Choroid plexus epithelial cell (primary cell): Measurements from ENCODE around the gene ZNF74.

ENCODE experiments used
- DNase-seq: peaks from one replicate; pipeline ENCODE4 v3.0.0-alpha.2; 2010; ENCODE audit warnings: low read depth
- H3K4me3 ChIP-seq: 2 replicates; pipeline ENCODE4 v1.5.1; 2011; ENCODE audit warnings: low read depth, mild to moderate bottlenecking, control low read depth, low read length, moderate library complexity
- TF ChIP-seq, protein P1 (sequence below): conservative IDR thresholded peaks from 2 replicates; pipeline ENCODE4 v1.5.1; 2011; ENCODE audit warnings: low read depth, mild to moderate bottlenecking, control low read depth, inconsistent platforms, low read length, moderate library complexity

The ZNF74 gene

DNA sequence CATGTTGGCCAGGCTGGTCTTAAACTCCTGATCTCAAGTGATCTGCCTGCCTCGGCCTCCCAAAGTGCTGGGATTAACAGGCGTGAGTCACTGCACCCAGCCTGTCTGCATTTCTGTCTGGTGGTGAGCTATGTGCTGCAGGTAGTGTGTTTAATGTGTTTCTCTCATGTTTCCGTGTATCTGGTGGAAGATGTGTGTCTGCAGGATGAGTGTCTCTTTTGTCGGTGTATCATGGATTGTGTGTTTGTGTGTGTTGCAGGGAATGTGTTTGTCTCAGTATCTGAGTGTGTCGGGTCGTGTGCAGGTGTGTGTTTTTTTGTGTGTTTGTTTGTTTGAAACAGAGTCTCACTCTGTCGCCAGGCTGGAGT lies 27.5 kb downstream of the ZNF74 start:
- TF ChIP-seq, protein P1, sequence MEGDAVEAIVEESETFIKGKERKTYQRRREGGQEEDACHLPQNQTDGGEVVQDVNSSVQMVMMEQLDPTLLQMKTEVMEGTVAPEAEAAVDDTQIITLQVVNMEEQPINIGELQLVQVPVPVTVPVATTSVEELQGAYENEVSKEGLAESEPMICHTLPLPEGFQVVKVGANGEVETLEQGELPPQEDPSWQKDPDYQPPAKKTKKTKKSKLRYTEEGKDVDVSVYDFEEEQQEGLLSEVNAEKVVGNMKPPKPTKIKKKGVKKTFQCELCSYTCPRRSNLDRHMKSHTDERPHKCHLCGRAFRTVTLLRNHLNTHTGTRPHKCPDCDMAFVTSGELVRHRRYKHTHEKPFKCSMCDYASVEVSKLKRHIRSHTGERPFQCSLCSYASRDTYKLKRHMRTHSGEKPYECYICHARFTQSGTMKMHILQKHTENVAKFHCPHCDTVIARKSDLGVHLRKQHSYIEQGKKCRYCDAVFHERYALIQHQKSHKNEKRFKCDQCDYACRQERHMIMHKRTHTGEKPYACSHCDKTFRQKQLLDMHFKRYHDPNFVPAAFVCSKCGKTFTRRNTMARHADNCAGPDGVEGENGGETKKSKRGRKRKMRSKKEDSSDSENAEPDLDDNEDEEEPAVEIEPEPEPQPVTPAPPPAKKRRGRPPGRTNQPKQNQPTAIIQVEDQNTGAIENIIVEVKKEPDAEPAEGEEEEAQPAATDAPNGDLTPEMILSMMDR, result no peak
- H3K4me3 ChIP-seq, result no peak overlapping the region
- DNase-seq, result no peak

DNA sequence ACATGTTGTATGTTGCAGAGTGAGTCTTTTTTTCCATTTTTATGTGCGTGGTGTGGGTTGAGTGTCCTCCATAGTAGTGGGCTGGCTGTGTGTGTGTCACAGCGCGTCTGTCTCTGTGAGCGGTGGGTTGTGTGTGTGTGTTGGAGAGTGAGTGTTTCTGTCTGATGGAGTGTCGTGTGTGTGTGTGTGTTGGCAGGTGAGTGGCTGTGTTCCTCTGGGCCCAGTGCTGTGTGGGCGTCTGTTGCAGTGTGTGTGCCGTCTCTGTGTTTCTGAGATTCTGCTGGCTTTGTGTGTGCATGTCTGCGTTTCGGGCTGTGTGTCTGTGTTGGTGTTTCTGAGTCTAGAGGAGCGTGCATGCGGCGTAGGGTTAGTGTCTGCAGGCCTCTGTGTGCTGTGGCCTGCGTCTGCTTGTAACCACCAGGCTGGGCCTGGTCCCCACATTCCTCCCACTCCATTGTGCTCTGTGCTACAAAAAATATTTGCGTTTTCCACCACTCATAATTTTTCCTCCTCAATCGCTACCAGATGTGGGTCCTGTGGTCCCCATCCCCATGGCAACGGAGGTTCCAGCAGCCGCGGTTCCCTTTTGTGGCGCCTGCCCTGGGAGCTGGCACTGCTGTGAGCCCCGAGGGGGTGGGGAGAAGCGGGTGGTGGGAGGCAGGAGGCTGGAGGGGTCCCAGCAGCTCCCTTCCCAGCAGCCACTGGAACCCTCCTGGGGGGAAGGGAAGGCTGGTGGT lies 28.5 kb downstream of the ZNF74 start:
- no peak for DNase-seq
- TF ChIP-seq, protein P1, result no peak
- no peak overlapping the region for H3K4me3 ChIP-seq

DNA sequence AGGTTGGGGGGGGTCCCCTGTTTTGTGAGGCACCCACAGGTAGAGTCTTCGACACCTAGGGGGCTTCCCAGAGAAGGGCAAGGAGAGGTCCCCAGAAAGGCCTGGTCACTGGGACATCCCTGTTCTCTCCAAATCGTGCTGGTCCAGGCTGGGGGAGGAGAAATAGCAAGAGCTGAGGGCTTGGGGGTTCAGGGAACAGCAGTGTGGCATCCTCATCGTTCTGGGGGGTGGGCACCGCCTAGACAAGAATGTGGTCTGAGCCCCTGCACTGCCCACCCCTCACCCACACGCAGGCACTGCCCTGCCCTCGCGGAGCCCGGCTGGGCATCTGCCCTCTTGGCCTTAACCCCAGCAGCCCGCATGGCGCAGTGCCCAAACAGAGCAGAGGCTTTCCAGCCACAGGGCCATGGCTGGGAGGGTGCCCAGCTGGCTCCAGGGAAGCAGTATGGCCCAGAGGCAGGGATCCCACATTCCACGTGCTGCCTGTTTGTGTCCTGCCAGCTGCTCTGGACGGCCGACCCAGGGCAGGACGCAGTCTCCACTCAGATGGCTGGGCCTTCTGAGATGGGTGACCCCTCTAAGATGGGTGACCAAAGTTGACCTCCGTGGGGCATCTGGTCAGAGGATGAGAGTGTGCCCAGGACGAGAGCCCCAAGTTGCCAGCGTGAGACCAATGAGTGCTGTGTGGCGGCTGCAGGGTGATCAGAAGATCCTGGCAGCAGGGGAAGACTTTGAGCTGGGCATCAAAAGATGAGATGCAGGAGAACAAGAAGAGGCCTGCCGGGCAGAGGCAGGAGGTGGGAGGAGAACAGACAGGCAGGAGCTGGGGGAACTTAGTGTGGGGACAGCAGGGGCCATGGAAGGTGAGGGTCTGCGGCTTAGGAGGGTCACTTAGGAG lies 29.3 kb downstream of the ZNF74 start:
- TF ChIP-seq, protein P1, result no peak
- DNase-seq, result no peak
- H3K4me3 ChIP-seq, result no peak overlapping the region

DNA sequence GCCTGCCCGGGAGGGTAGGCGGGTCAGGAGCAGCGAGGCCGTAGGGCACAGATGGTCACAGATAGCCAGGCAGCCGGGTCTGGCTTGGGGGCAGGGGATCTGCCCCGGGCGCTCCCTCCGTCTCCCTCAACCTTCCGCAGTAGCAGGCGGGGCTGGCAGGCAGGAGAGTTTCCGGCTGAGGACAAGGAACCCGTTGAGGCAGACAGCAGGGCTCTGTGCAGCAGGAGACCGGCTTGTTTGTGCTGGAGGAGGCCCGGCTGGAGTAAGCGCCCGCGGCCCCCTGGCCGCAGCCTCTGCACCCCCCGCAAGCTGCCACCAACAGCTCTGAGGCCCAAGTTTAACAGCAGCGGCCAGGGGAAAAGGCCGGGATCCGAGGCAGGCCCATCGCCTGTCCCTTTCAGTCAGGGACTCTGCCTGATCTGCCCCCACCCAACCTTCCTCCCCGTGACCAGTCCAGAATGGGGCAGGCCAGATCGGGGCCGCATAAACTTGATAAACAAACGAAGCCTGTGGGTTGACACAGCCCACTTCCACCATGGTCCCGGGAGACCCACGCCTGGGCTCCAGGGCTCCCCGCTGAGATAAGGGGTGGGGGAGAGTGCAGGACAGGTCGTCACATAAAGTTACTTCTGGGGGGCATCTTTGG lies 30.1 kb downstream of the ZNF74 start:
- DNase-seq, result no peak
- H3K4me3 ChIP-seq, result no peak overlapping the region
- TF ChIP-seq, protein P1, result no peak

DNA sequence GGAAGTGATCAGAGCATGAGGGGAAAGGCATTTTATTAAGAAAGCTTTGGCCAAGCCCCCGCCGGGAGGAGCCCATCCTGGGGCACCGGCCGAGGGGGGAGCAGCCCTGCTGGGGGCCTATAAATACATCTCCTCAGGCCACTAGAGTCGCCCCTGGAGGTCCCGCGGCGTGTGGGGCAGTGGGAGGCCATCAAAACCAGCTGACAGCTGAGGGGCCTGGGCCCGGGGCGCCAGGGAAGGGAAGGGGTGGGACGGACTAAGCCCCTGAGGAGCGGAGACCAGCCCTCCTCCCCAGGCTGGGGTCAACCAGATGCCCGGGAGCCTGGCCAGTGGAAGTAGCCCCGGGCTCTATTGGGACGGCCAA lies 30.6 kb downstream of the ZNF74 start:
- no peak for DNase-seq
- TF ChIP-seq, protein P1, result no peak
- no peak overlapping the region for H3K4me3 ChIP-seq

DNA sequence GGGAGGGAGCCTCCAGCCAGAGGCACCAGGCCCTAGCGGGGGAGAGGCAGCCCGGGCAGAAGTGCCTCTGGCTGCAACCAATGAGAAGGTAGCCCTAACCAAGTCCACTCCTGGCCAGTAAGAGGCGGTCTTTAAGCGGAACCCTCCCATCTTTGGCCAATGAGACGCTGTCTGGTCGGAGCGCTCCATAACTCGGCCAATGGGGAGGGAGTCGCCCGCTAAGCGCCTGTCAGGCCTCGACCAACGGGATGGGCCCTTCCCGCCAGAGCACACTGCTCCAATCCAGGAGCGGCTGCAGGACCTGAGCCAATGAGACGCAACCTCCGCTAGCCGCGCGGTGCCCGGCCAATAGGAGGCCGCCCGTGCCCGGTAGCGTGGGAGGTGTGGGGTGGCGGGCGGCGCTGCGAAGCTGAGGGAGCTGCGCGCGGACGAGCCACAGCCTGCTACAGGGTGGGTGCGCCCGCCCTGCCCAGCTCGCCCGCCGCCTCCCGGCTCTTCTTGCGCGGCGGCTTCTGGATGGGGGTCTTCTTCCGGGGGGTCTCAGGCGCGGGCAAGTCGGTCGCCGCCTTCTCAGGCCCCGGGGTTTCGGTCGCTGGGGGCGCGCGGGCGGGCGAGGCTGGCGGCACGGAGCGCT lies 31.1 kb downstream of the ZNF74 start:
- no peak for DNase-seq
- H3K4me3 ChIP-seq, result no peak overlapping the region
- TF ChIP-seq, protein P1, result no peak
